ENCODE measurements around the gene PXYLP1.

DNA sequence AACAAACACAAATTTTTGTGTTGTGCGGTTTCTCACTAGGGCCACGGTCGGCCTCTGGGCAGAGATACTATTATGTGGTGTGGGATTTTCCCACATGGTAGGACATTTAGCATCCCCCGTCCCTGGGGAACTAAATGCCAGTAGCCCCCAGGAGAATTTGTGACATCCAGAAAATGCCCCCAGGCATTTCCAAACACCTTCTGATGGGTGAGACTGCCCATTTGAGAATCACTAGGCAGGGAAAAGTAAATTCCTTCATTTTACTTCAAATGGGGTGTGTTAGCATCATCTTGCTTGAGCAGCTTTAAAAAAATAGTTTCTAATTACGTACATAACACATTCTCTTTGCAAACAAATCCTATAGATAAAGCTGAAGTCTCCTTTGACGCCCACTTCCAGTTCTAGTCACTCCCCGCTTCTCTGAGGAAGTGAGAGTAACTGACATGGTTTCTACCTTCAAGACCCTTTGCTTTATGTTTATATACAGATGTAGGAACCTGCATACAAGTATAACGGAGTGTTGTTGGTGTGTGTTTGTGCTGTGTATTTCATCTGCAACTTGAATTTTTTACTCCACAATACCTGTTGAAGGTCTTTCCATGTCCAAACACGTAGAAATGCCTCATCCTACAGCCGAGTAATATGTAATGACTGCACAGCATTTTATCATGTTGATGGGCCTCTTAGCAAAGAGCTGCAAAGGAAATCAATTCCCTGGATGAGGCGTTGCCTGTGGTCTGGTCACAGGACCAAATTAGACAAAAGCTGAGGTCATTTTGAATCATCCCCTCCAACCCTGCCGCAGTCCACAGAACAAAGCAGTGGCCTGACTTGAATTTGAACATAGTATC is 105.3 kb downstream of the PXYLP1 start:
- TF ChIP-seq, protein P1, sequence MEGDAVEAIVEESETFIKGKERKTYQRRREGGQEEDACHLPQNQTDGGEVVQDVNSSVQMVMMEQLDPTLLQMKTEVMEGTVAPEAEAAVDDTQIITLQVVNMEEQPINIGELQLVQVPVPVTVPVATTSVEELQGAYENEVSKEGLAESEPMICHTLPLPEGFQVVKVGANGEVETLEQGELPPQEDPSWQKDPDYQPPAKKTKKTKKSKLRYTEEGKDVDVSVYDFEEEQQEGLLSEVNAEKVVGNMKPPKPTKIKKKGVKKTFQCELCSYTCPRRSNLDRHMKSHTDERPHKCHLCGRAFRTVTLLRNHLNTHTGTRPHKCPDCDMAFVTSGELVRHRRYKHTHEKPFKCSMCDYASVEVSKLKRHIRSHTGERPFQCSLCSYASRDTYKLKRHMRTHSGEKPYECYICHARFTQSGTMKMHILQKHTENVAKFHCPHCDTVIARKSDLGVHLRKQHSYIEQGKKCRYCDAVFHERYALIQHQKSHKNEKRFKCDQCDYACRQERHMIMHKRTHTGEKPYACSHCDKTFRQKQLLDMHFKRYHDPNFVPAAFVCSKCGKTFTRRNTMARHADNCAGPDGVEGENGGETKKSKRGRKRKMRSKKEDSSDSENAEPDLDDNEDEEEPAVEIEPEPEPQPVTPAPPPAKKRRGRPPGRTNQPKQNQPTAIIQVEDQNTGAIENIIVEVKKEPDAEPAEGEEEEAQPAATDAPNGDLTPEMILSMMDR (IDR thresholded peaks at IDR 0.05; ENCODE audit: control extremely low read depth in 1 of 3, insufficient read depth in 1 of 3, low read depth in 1 of 3, low read length in 3 of 3) = no peak
- TF ChIP-seq MAFK (IDR thresholded peaks at IDR 0.05; ENCODE audit: low read depth, low read length) = no peak
- no peak for TF ChIP-seq CBX5 (IDR thresholded peaks at IDR 0.05; ENCODE audit: low read depth, low read length)
- no peak for TF ChIP-seq RAD21 (IDR thresholded peaks at IDR 0.05 in 1 of 2, conservative IDR thresholded peaks at IDR 0.05 in 1 of 2; ENCODE audit: low read depth in 2 of 2, low read length in 2 of 2)
- TF ChIP-seq GABPA (IDR thresholded peaks at IDR 0.05; ENCODE audit: borderline replicate concordance, insufficient read depth, low read length) = no peak
- TF ChIP-seq, protein P2, sequence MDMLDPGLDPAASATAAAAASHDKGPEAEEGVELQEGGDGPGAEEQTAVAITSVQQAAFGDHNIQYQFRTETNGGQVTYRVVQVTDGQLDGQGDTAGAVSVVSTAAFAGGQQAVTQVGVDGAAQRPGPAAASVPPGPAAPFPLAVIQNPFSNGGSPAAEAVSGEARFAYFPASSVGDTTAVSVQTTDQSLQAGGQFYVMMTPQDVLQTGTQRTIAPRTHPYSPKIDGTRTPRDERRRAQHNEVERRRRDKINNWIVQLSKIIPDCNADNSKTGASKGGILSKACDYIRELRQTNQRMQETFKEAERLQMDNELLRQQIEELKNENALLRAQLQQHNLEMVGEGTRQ (IDR thresholded peaks at IDR 0.05; ENCODE audit: low read length) = no peak
- no peak for TF ChIP-seq EZH2 (IDR thresholded peaks at IDR 0.05; ENCODE audit: low read depth, low read length, severe bottlenecking)
